Smooth muscle cell (in vitro differentiated cells): ENCODE data around the gene SCYGR2. TPM values are rescaled to one million over a fixed set of nuclear protein-coding genes. Genes with fewer than 3 reads are reported as not detected.
"Not testable (repeated sequence)": the region's sequence is repeated elsewhere in the genome, so short reads cannot be mapped to it uniquely, and the experiment has no call there.

ENCODE experiments used
- DNase-seq: peaks from one replicate; lab custom pipeline; 2025; ENCODE audit not compliant: unreplicated experiment; lab: John Stamatoyannopoulos, UW
- H2AFZ ChIP-seq: fragments of 200-600 bp; sonication (generic); 2 replicates; pipeline ENCODE4 v1.6.0; 2016; ENCODE audit warnings: antibody characterized with exemption, low read depth, mild to moderate bottlenecking
- H3F3A ChIP-seq: fragments of 200-600 bp; sonication (generic); 2 replicates; pipeline ENCODE4 v1.6.0; 2017; ENCODE audit warnings: antibody characterized with exemption, low read depth
- H3K27ac ChIP-seq: fragments of 200-600 bp; sonication (generic); 2 replicates; pipeline ENCODE4 v1.5.1; 2016; ENCODE audit warnings: low read depth, mild to moderate bottlenecking
- H3K27me3 ChIP-seq: fragments of 200-600 bp; sonication (generic); 2 replicates; pipeline ENCODE4 v1.6.1; 2016; ENCODE audit warnings: low read depth, mild to moderate bottlenecking
- H3K36me3 ChIP-seq: fragments of 200-600 bp; sonication (generic); 2 replicates; pipeline ENCODE4 v1.5.1; 2016; ENCODE audit warnings: low read depth
- H3K4me1 ChIP-seq: fragments of 200-600 bp; sonication (generic); 2 replicates; pipeline ENCODE4 v1.5.1; 2016; ENCODE audit warnings: low read depth
- H3K4me2 ChIP-seq: fragments of 200-600 bp; sonication (generic); 2 replicates; pipeline ENCODE4 v1.6.0; 2016; ENCODE audit warnings: mild to moderate bottlenecking
- H3K4me3 ChIP-seq: fragments of 200-600 bp; sonication (generic); 2 replicates; pipeline ENCODE4 v1.5.1; 2016; ENCODE audit warnings: mild to moderate bottlenecking
- H3K79me2 ChIP-seq: fragments of 200-600 bp; sonication (generic); 2 replicates; pipeline ENCODE4 v1.6.0; 2016; ENCODE audit warnings: low read depth, mild to moderate bottlenecking
- H3K9ac ChIP-seq: fragments of 200-600 bp; sonication (generic); 2 replicates; pipeline ENCODE4 v1.6.0; 2016; ENCODE audit warnings: low read depth
- H3K9me3 ChIP-seq: fragments of 200-600 bp; sonication (generic); replicated peaks from 2 replicates; pipeline ENCODE4 v1.5.1; 2016; ENCODE audit warnings: low read depth
- H4K20me1 ChIP-seq: fragments of 200-600 bp; sonication (generic); 2 replicates; pipeline ENCODE4 v1.6.0; 2016; ENCODE audit warnings: low read depth
- WGBS: methylation state at CpG from one replicate; pipeline ENCODE4 v1.1.7; 2016; ENCODE audit warnings: low lambda C conversion rate; 5-methylcytosine and 5-hydroxymethylcytosine counted together
- polyA plus RNA-seq: library from polyadenylated mRNA; unstranded; fragments of >200 nt; fragmentation: Nextera tagmentation; extraction: Ambion mirVana; gene quantifications from 2 replicates; pipeline ENCODE4 v1.2.1, GENCODE V29; 2016
- total RNA-seq: library from RNA; depleted of rRNA; stranded (reverse); fragments of >200 nt; gene quantifications from 2 replicates; pipeline ENCODE4 v1.2.3, GENCODE V29; 2014
- TF ChIP-seq, protein P1 (sequence below): fragments of 200-600 bp; sonication (generic); IDR thresholded peaks from 2 replicates; pipeline ENCODE4 v1.5.1; 2017; ENCODE audit warnings: borderline replicate concordance, mild to moderate bottlenecking, antibody characterized with exemption; ENCODE audit not compliant: insufficient read depth, poor library complexity, severe bottlenecking

SCYGR2 gene, protein sequence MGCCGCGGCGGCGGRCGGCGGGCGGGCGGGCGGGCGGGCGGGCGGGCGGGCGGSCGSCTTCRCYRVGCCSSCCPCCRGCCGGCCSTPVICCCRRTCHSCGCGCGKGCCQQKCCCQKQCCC
- total RNA-seq (not detected in 2 replicates), polyA plus RNA-seq (not detected in 2 replicates)

DNA sequence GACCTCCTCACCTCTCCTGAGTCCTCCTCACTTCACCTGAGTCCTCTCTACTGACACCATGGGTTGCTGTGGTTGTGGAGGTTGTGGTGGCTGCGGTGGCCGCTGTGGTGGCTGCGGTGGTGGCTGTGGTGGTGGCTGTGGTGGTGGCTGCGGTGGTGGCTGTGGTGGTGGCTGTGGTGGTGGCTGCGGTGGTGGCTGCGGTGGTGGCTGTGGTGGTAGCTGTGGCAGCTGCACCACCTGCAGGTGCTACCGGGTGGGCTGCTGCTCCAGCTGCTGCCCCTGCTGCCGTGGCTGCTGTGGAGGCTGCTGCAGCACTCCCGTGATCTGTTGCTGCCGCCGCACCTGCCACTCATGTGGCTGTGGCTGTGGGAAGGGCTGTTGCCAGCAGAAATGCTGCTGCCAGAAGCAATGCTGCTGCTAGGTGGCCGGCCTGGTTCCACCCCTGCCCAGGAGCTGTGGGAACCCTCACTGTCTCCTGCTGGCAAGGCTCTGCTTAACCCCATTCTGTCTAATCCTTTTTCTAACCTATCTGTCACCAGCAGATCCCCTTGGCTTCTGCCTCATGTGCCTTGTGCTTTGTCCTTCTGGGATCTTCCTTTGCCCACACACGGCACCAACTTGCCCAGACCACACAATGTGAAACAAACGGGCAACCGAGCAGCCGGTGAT is at the start of gene SCYGR2:
SCYGR2 (plus strand) TSS at position 59 of the 669 bp plus-strand sequence; CDS start at position 59, 0 bp downstream.
- H3K4me1 ChIP-seq, H3K9ac ChIP-seq, H3K36me3 ChIP-seq, H3F3A ChIP-seq, DNase-seq, H3K27ac ChIP-seq, H2AFZ ChIP-seq, H3K9me3 ChIP-seq, H3K27me3 ChIP-seq, H3K4me2 ChIP-seq, H3K4me3 ChIP-seq, H4K20me1 ChIP-seq, H3K79me2 ChIP-seq: not testable (repeated sequence)
- WGBS = 91% methylated on average over 16 of the region's 16 CpGs

DNA sequence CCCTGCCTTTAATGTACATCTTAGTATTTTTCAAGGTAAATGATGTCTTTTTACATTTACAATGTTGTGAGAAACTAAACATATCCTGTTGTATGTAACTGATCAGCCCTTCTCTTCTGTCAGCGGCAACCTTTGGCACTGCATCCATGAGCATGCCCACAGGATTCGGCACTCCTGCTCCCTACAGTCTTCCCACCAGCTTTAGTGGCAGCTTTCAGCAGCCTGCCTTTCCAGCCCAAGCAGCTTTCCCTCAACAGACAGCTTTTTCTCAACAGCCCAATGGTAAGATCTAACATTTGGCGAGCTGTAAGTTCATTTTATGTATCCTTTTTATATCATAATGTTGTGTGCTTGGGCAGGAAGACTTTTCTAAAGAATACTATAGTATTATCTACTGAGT is 46.9 kb upstream of the SCYGR2 start:
- Histone ChIP-seq H3K4me3 (no peak overlapping the region), H3K79me2 (peaks cover 24% of the 10 kb centered on the region), H3K27me3 (no peaks in the 10 kb centered on the region), H4K20me1 (peaks cover 11% of the 10 kb centered on the region), H3K4me1 (no peaks in the 10 kb centered on the region), H3K9me3 (no peaks in the 10 kb centered on the region), H3K36me3 (peaks cover 35% of the 10 kb centered on the region), H3K9ac (no peak overlapping the region), H2AFZ (no peak overlapping the region), H3F3A (no peaks in the 10 kb centered on the region), H3K27ac (no peak overlapping the region), H3K4me2 (no peak overlapping the region)
- 95% methylated on average over 3 of the region's 3 CpGs for WGBS
- DNase-seq = no peak
- TF ChIP-seq, protein P1, sequence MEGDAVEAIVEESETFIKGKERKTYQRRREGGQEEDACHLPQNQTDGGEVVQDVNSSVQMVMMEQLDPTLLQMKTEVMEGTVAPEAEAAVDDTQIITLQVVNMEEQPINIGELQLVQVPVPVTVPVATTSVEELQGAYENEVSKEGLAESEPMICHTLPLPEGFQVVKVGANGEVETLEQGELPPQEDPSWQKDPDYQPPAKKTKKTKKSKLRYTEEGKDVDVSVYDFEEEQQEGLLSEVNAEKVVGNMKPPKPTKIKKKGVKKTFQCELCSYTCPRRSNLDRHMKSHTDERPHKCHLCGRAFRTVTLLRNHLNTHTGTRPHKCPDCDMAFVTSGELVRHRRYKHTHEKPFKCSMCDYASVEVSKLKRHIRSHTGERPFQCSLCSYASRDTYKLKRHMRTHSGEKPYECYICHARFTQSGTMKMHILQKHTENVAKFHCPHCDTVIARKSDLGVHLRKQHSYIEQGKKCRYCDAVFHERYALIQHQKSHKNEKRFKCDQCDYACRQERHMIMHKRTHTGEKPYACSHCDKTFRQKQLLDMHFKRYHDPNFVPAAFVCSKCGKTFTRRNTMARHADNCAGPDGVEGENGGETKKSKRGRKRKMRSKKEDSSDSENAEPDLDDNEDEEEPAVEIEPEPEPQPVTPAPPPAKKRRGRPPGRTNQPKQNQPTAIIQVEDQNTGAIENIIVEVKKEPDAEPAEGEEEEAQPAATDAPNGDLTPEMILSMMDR = no peak

DNA sequence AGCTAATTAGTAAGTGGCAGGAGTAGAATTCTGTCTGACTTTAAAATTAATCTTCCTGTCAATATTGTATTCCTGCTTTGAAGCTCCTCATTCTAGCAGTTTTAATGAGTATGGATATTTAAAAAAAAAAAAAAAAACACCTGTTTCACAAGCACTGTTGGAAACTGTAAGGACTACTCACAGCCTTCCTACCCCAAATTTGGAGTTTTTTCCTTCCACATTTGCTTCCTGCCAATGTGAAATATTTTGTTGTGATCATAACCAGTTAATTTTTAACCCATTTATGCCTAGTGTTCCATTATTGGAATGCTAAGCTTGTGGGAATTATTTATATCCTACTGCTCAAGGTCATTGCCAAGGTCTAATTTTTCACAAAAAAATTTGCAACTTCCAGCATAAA is 36.1 kb upstream of the SCYGR2 start:
- no peak overlapping the region for H3K27ac ChIP-seq
- no peaks in the 10 kb centered on the region for H3K4me1 ChIP-seq
- no peak overlapping the region for H3K4me2 ChIP-seq
- H3K79me2 ChIP-seq = no peaks in the 10 kb centered on the region
- H4K20me1 ChIP-seq = no peaks in the 10 kb centered on the region
- H3K9ac ChIP-seq = no peak overlapping the region
- DNase-seq = no peak
- H2AFZ ChIP-seq = no peak overlapping the region
- H3K9me3 ChIP-seq = no peaks in the 10 kb centered on the region
- no peak overlapping the region for H3K4me3 ChIP-seq
- no peaks in the 10 kb centered on the region for H3K27me3 ChIP-seq
- TF ChIP-seq, protein P1 = no peak
- no peaks in the 10 kb centered on the region for H3K36me3 ChIP-seq
- peaks cover 26% of the 10 kb centered on the region for H3F3A ChIP-seq

DNA sequence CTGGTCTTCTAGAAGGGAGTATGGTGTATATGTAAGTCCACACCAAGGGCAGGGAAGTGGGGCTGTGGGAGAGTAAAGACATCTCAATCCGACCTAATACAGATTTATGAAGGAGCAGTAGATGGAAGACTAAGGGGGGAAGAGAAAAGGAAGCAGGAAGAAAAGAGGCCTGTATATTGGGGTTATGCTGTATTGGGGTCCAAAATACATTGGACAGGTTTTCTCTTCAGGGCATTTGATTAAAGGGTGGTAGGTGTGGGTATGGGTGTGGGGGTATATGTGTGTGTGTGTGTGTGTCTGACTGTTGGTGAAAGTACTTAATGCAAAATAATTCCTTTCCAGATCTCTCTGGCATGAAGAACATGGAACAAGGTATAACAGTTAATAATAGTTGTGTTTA is 33.6 kb upstream of the SCYGR2 start:
- H3K9ac ChIP-seq = no peak overlapping the region
- DNase-seq = no peak
- TF ChIP-seq, protein P1 = no peak
- no peaks in the 10 kb centered on the region for H3K36me3 ChIP-seq
- H3K79me2 ChIP-seq = no peaks in the 10 kb centered on the region
- H3K4me3 ChIP-seq = no peak overlapping the region
- WGBS = 90% methylated on average over 1 of the region's 1 CpG
- H3K27ac ChIP-seq = peak overlapping the region; percentile 11
- H3F3A ChIP-seq = peaks cover 29% of the 10 kb centered on the region
- H3K4me2 ChIP-seq = no peak overlapping the region
- no peaks in the 10 kb centered on the region for H3K9me3 ChIP-seq
- no peak overlapping the region for H2AFZ ChIP-seq
- H4K20me1 ChIP-seq = no peaks in the 10 kb centered on the region
- no peaks in the 10 kb centered on the region for H3K27me3 ChIP-seq
- H3K4me1 ChIP-seq = no peaks in the 10 kb centered on the region
